ENCODE results near the gene IDH1. TPM values are rescaled to one million over a fixed set of nuclear protein-coding genes. Genes with fewer than 3 reads are reported as not detected.

The IDH1 gene
- total and polyA plus RNA-seq, 2 of the 13 experiments (the other 11 are each of a cell fraction or from before 2014, with no cell fraction given) = 312 to 1,077 TPM

DNA sequence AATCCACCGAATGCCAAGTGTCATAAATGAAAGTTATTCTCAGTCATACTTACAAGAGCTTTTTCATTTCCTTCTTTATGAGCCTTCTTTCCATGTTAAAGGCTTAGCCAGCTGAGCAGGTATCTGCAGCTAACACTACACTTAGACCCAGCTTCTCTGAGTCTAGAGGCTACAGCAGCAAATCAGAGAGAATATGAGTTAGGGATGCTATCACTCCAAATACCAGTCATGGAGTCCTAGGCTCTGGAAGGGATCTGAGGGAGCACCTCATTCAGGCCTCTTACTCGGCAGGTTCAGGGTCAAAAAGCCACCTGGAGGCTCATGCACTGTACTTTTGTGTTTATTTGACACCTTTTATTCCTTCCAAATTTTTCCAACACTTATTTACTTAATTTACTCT is 68.0 kb downstream of the IDH1 start:
- Histone ChIP-seq H3K9ac (ENCODE audit: insufficient read depth, low read depth, low read length) (no peak overlapping the region), H3K4me2 (ENCODE audit: low read depth, low read length) (no peak overlapping the region), H3K79me2 (ENCODE audit: insufficient read depth, low read length) (no peaks in the 10 kb centered on the region), H3K4me1 (ENCODE audit: insufficient read depth, low read length) (peaks cover 12% of the 10 kb centered on the region), H3K9me3 (ENCODE audit: low read length) (no peaks in the 10 kb centered on the region), H3K4me3 (replicated peaks in 1 of 3; ENCODE audit: insufficient read depth in 1 of 3, low read depth in 2 of 3, low read length in 3 of 3) (no peak overlapping the region), H3K27me3 (ENCODE audit: control insufficient read depth in 1 of 2, insufficient read depth in 2 of 2, low read length in 2 of 2) (peaks cover 0 to 17% of the 10 kb centered on the region in 2 experiments; a peak in 3 of 5 replicates), H3K36me3 (replicated peaks in 1 of 2; ENCODE audit: control insufficient read depth in 1 of 2, insufficient read depth in 2 of 2, low read length in 2 of 2) (no peaks in the 10 kb centered on the region), H4K20me1 (ENCODE audit: insufficient read depth, low read length) (no peaks in the 10 kb centered on the region), H2AFZ (ENCODE audit: low read length) (no peak overlapping the region), H3K27ac (ENCODE audit: extremely low read length, insufficient read depth, low read length) (no peak overlapping the region)
- FAIRE-seq (no peak), DNase-seq (ENCODE audit: low spot score) (no peak), ATAC-seq (no peak; the same call in 2 of the 3 replicates)
- TF ChIP-seq PRDM15 (CRISPR knock-in tag; IDR thresholded peaks at IDR 0.05) (peak; percentile 83), NFYB (CRISPR knock-in tag; IDR thresholded peaks at IDR 0.05) (no peak), ZNF557 (CRISPR knock-in tag; IDR thresholded peaks at IDR 0.05) (no peak)
- WGBS (ENCODE audit: low lambda C conversion rate) = 17% methylated on average over 2 of the region's 2 CpGs
- BruUV-seq (replicated peaks) = no TSS peak
- in situ Hi-C loops (cut with HindIII; ENCODE audit: extremely low pct_ligation_motif_present, low pct_unique_long_range_greater_than_20kb) (no loop called here), intact Hi-C loops (cut with micrococcal nuclease; ENCODE audit: unreplicated experiment) (no loop called here)
- POLR2A ChIA-PET = no interaction called here
- CTCF ChIA-PET (ENCODE audit: low intra/inter-chr PET ratio, low total read pairs) = no interaction called here

- no peaks in the 10 kb centered on the region for H4K20me1 ChIP-seq (ENCODE audit: insufficient read depth, low read length)
- BruUV-seq (replicated peaks) = no TSS peak
- H3K36me3 ChIP-seq (replicated peaks in 1 of 2; ENCODE audit: control insufficient read depth in 1 of 2, insufficient read depth in 2 of 2, low read length in 2 of 2) = no peaks in the 10 kb centered on the region
- in situ Hi-C loops (cut with HindIII; ENCODE audit: extremely low pct_ligation_motif_present, low pct_unique_long_range_greater_than_20kb) (no loop called here), intact Hi-C loops (cut with micrococcal nuclease; ENCODE audit: unreplicated experiment) (no loop called here)
- CTCF ChIA-PET (ENCODE audit: low intra/inter-chr PET ratio, low total read pairs) = no interaction called here
- H3K27ac ChIP-seq (ENCODE audit: extremely low read length, insufficient read depth, low read length) = no peak overlapping the region
- peaks cover 12% of the 10 kb centered on the region for H3K4me1 ChIP-seq (ENCODE audit: insufficient read depth, low read length)
- no peaks in the 10 kb centered on the region for H3K79me2 ChIP-seq (ENCODE audit: insufficient read depth, low read length)
- 22% methylated on average over 5 of the region's 5 CpGs for WGBS (ENCODE audit: low lambda C conversion rate)
- H3K9me3 ChIP-seq (ENCODE audit: low read length) = no peaks in the 10 kb centered on the region
- DNase-seq (ENCODE audit: low spot score) (no peak), FAIRE-seq (no peak), ATAC-seq (no peak)
- no peak overlapping the region for H2AFZ ChIP-seq (ENCODE audit: low read length)
- no peak overlapping the region for H3K4me2 ChIP-seq (ENCODE audit: low read depth, low read length)
- peaks cover 0 to 17% of the 10 kb centered on the region in 2 experiments; a peak in 3 of 5 replicates for H3K27me3 ChIP-seq (ENCODE audit: control insufficient read depth in 1 of 2, insufficient read depth in 2 of 2, low read length in 2 of 2)
- H3K9ac ChIP-seq (ENCODE audit: insufficient read depth, low read depth, low read length) = no peak overlapping the region
- H3K4me3 ChIP-seq (replicated peaks in 1 of 3; ENCODE audit: insufficient read depth in 1 of 3, low read depth in 2 of 3, low read length in 3 of 3) = no peak overlapping the region
- POLR2A ChIA-PET = no interaction called here
- TF ChIP-seq ZSCAN29 (CRISPR knock-in tag; conservative IDR thresholded peaks at IDR 0.05) (no peak), SMC3 (IDR thresholded peaks at IDR 0.05; ENCODE audit: low read length) (no peak), ZNF574 (CRISPR knock-in tag; IDR thresholded peaks at IDR 0.05) (no peak), THAP11 (CRISPR knock-in tag; IDR thresholded peaks at IDR 0.05) (no peak), ZBTB1 (CRISPR knock-in tag; IDR thresholded peaks at IDR 0.05; ENCODE audit: borderline replicate concordance) (no peak), ZFP41 (CRISPR knock-in tag; IDR thresholded peaks at IDR 0.05; ENCODE audit: borderline replicate concordance) (no peak), TEAD3 (CRISPR knock-in tag; optimal IDR thresholded peaks at IDR 0.05; ENCODE audit: borderline replicate concordance) (no peak), ZMYM4 (CRISPR knock-in tag; IDR thresholded peaks at IDR 0.05) (no peak), ZNF282 (IDR thresholded peaks at IDR 0.05; ENCODE audit: partially characterized antibody) (no peak)
- TF ChIP-seq, protein P1, sequence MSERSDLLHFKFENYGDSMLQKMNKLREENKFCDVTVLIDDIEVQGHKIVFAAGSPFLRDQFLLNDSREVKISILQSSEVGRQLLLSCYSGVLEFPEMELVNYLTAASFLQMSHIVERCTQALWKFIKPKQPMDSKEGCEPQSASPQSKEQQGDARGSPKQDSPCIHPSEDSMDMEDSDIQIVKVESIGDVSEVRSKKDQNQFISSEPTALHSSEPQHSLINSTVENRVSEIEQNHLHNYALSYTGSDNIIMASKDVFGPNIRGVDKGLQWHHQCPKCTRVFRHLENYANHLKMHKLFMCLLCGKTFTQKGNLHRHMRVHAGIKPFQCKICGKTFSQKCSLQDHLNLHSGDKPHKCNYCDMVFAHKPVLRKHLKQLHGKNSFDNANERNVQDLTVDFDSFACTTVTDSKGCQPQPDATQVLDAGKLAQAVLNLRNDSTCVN (CRISPR knock-in tag; IDR thresholded peaks at IDR 0.05; ENCODE audit: borderline replicate concordance) = no peak
Measured at GRCh38 chr2:208186465-208186864, 68.4 kb downstream of the IDH1 start.
